Caco-2 (cell line): ENCODE results near the gene DCDC1. TPM values are rescaled to one million over a fixed set of nuclear protein-coding genes. Genes with fewer than 3 reads are reported as not detected.
"Not testable (repeated sequence)": the region's sequence is repeated elsewhere in the genome, so short reads cannot be mapped to it uniquely, and the experiment has no call there.

Source experiments
- BruUV-seq: library from RNA; stranded (reverse); fragments of 400-500 nt; replicated peaks from 2 replicates; lab custom pipeline; 2021; lab: Mats Ljungman, UMichigan
- CTCF ChIA-PET: fragments of 300-600 bp; sonication (Branson Sonifier 250); formaldehyde crosslinking; loops from one replicate; lab custom pipeline; 2022; ENCODE audit warnings: antibody characterized with exemption; lab: Charles Lee
- POLR2A ChIA-PET: fragments of 300-600 bp; sonication (Branson Sonifier 250); formaldehyde crosslinking; loops from one replicate; lab custom pipeline; 2022; ENCODE audit warnings: antibody characterized with exemption; lab: Charles Lee
- DNase-seq, 2 experiments: peaks; one replicate each; pipeline versions ENCODE4 v3.0.0 to v3.0.0-alpha.2; 2020 to 2022
- H3K27me3 ChIP-seq: replicated peaks from 2 replicates; pipeline ENCODE4 v1.6.0; 2011; ENCODE audit warnings: low read length; ENCODE audit not compliant: control insufficient read depth, insufficient read depth
- H3K36me3 ChIP-seq: 2 replicates; pipeline ENCODE4 v1.5.1; 2011; ENCODE audit warnings: low read length; ENCODE audit not compliant: control insufficient read depth, insufficient read depth
- H3K4me1 ChIP-seq: fragments of 250-450 bp; sonication (Bioruptor Pico); 2 replicates; pipeline ENCODE4 v1.5.1; 2020; ENCODE audit warnings: mild to moderate bottlenecking
- H3K4me3 ChIP-seq: 2 replicates; pipeline ENCODE4 v1.5.1; 2011; ENCODE audit warnings: low read depth, mild to moderate bottlenecking, control low read depth, low read length
- H3K9me3 ChIP-seq: fragments of 250-450 bp; sonication (Bioruptor Pico); 2 replicates; pipeline ENCODE4 v1.5.1; 2020; ENCODE audit warnings: mild to moderate bottlenecking, moderate library complexity
- H3K27ac Mint-ChIP-seq: one replicate; pipeline ENCODE4 v1.8.0; 2022; ENCODE audit warnings: mixed read lengths; ENCODE audit not compliant: unreplicated experiment
- H3K27me3 Mint-ChIP-seq: one replicate; pipeline ENCODE4 v1.8.0; 2022; ENCODE audit warnings: mixed read lengths; ENCODE audit not compliant: insufficient read depth, unreplicated experiment
- H3K36me3 Mint-ChIP-seq: one replicate; pipeline ENCODE4 v1.8.0; 2022; ENCODE audit warnings: mild to moderate bottlenecking, mixed read lengths; ENCODE audit not compliant: insufficient read depth, unreplicated experiment
- H3K4me1 Mint-ChIP-seq: one replicate; pipeline ENCODE4 v1.8.0; 2022; ENCODE audit warnings: low read depth, mixed read lengths; ENCODE audit not compliant: unreplicated experiment
- H3K4me3 Mint-ChIP-seq: one replicate; pipeline ENCODE4 v1.8.0; 2022; ENCODE audit warnings: mild to moderate bottlenecking, moderate library complexity, mixed read lengths; ENCODE audit not compliant: unreplicated experiment
- H3K9me3 Mint-ChIP-seq: one replicate; pipeline ENCODE4 v1.8.0; 2022; ENCODE audit warnings: mixed read lengths; ENCODE audit not compliant: unreplicated experiment
- intact Hi-C: fragments of 100-400 bp; cut with micrococcal nuclease; formaldehyde crosslinking; loops from one replicate; pipeline ENCODE4 v1.10.0; 2022; ENCODE audit not compliant: unreplicated experiment
- total RNA-seq: library from RNA; stranded (reverse); gene quantifications from 2 replicates; pipeline ENCODE4 v1.2.3, GENCODE V29; 2022
- TF ChIP-seq, protein P1 (sequence below), 2 experiments: fragments of 200-600 bp in 1 of 2; IDR thresholded peaks; 1 replicate in 1 of 2; 2 replicates in 1 of 2; pipeline versions ENCODE4 v1.5.1 to v1.8.0; 2011 to 2022; ENCODE audit warnings: antibody characterized with exemption in 1 of 2, control low read depth in 1 of 2, inconsistent platforms in 1 of 2, low read depth in 1 of 2, low read length in 1 of 2, mild to moderate bottlenecking in 1 of 2, moderate library complexity in 1 of 2; ENCODE audit not compliant: insufficient read depth in 1 of 2, severe bottlenecking in 1 of 2, unreplicated experiment in 1 of 2

Gene DCDC1
- total RNA-seq, 1 experiment from 2014 or later = not detected

DNA sequence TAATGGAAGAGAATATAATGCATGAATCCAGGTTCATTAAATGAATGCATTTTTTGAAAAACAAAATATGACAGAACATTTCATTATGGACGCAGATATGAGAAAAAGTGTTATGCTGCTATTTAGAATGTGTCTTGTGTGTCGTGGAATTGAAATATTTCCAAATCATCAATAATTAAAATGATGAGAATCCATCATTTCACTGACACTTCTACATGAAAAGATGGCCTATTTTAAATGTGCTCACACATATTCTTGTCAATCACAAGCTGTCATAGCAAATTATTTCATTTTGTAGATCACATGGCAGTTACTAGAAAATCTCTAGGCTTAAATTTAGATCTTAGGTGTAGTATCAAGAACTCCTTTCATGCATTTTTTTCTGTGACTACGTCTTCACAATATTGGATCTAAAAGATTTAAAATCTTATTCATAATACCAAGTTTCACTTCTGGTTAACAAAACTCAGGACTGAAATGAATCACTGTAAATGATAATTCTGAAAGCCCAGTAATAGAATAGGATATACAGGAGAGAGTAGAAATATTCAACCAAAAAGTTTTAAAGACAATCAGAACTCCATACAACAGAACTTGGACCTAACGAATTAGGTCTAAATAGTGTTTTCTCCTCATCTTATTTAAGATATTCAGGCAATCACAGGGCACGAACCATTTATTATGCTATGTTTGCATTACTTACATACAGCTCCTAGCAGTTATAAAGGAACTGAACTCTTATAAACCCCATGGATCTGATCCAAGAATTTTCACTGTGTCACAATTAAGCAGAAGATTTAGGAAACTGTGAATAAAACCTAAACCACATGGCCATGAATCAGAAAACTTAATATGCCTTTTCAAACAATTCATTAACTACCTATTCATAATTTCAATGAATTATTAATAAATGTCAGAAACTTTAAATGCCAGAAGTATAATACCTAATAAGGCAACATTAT, 67.7 kb downstream of the DCDC1 start:
- Histone ChIP-seq H3K36me3 (no peaks in the 10 kb centered on the region), H3K4me3 (no peak overlapping the region), H3K9me3 (no peaks in the 10 kb centered on the region), H3K27me3 (no peaks in the 10 kb centered on the region), H3K4me1 (no peaks in the 10 kb centered on the region)
- Mint-ChIP-seq H3K4me1 (no peaks in the 10 kb centered on the region), H3K27me3 (peaks cover 6% of the 10 kb centered on the region), H3K9me3 (no peaks in the 10 kb centered on the region), H3K4me3 (no peak overlapping the region), H3K36me3 (no peaks in the 10 kb centered on the region), H3K27ac (no peak overlapping the region)
- CTCF ChIA-PET = no interaction called here
- TF ChIP-seq, protein P1, sequence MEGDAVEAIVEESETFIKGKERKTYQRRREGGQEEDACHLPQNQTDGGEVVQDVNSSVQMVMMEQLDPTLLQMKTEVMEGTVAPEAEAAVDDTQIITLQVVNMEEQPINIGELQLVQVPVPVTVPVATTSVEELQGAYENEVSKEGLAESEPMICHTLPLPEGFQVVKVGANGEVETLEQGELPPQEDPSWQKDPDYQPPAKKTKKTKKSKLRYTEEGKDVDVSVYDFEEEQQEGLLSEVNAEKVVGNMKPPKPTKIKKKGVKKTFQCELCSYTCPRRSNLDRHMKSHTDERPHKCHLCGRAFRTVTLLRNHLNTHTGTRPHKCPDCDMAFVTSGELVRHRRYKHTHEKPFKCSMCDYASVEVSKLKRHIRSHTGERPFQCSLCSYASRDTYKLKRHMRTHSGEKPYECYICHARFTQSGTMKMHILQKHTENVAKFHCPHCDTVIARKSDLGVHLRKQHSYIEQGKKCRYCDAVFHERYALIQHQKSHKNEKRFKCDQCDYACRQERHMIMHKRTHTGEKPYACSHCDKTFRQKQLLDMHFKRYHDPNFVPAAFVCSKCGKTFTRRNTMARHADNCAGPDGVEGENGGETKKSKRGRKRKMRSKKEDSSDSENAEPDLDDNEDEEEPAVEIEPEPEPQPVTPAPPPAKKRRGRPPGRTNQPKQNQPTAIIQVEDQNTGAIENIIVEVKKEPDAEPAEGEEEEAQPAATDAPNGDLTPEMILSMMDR (IDR thresholded peaks at IDR 0.05; ENCODE audit: insufficient read depth in 1 of 2, low read depth in 1 of 2, low read length in 1 of 2, severe bottlenecking in 1 of 2, unreplicated experiment in 1 of 2) = no peak
- intact Hi-C loops = no loop called here
- POLR2A ChIA-PET = no interaction called here
- no peak for DNase-seq
- BruUV-seq = no TSS peak

DNA sequence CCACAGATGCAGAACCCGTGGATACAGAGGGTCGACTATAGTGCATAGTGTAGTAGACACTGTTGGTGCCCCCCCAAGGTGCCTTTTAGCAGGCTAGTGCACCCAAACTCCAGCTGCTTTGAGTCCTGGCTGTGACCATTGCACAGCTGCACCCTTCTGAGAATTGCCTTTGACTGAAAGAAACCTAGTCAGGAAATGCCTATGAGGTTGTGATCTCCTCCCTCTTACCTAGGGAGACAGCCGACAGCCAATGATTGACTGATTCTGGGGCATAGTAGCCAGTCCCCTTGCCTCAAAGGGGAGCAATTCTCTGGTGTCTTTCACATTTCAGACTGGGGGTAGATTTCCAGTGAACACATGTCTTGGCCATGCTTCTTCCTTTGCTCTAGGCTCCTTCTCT, 74.2 kb downstream of the DCDC1 start:
- Mint-ChIP-seq H3K4me1 (no peaks in the 10 kb centered on the region), H3K4me3 (no peak overlapping the region), H3K9me3 (no peaks in the 10 kb centered on the region), H3K27ac (no peak overlapping the region), H3K36me3 (no peaks in the 10 kb centered on the region), H3K27me3 (peaks cover 14% of the 10 kb centered on the region)
- H3K27me3 ChIP-seq = no peaks in the 10 kb centered on the region
- POLR2A ChIA-PET = no interaction called here
- intact Hi-C loops = no loop called here
- H3K4me3 ChIP-seq = no peak overlapping the region
- no peaks in the 10 kb centered on the region for H3K36me3 ChIP-seq
- CTCF ChIA-PET = no interaction called here
- H3K4me1 ChIP-seq = no peaks in the 10 kb centered on the region
- no TSS peak for BruUV-seq
- TF ChIP-seq, protein P1 (IDR thresholded peaks at IDR 0.05; ENCODE audit: insufficient read depth in 1 of 2, low read depth in 1 of 2, low read length in 1 of 2, severe bottlenecking in 1 of 2, unreplicated experiment in 1 of 2) = no peak
- H3K9me3 ChIP-seq = no peaks in the 10 kb centered on the region
- no peak for DNase-seq

DNA sequence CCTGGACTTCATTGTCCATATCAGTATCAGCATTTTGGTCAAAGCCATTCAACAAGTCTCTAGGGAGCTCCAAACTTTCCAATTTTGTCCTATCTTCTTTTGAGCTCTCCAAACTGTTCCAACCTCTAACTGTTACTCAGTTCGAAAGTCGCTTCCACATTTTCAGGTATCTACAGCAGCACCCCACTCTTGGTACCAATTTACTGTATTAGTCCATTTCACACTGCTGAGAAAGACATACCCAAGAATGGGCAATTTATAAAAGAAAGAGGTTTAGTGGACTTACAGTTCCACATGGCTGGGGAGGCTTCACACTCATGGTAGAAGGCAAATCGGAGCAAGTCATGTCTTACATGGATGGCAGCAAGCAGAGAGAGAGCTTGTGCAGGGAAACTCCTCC, 96.0 kb downstream of the DCDC1 start:
- DNase-seq, H3K36me3 Mint-ChIP-seq, POLR2A ChIA-PET, H3K4me1 ChIP-seq, H3K27me3 Mint-ChIP-seq, H3K36me3 ChIP-seq, H3K4me3 Mint-ChIP-seq, intact Hi-C loops, BruUV-seq, H3K27me3 ChIP-seq, H3K4me1 Mint-ChIP-seq, H3K27ac Mint-ChIP-seq, CTCF ChIA-PET, H3K4me3 ChIP-seq, H3K9me3 ChIP-seq: not testable (repeated sequence)
- H3K9me3 Mint-ChIP-seq = peaks cover 30% of the 10 kb centered on the region
